Measurements from ENCODE around the gene KRTAP9-3. TPM values are rescaled to one million over a fixed set of nuclear protein-coding genes. Genes with fewer than 3 reads are reported as not detected.
"Not testable (repeated sequence)": the region's sequence is repeated elsewhere in the genome, so short reads cannot be mapped to it uniquely, and the experiment has no call there.

Gene KRTAP9-3
- total RNA-seq, 2 donors from 2014 or later: not detected

GRCh38 chr17:41230094-41230493, 2.2 kb upstream of the KRTAP9-3 start:
- Histone ChIP-seq H3K36me3 (replicated peaks in 1 of 2; ENCODE audit: insufficient read depth in 1 of 2, low read depth in 2 of 2) (no peaks in the 10 kb centered on the region), H3K4me3 (no peak overlapping the region), H3K9me3 (no peaks in the 10 kb centered on the region), H3K27me3 (no peaks in the 10 kb centered on the region), H3K4me1 (no peaks in the 10 kb centered on the region), H3K27ac (no peak overlapping the region)
- DNase-seq (no peak), ATAC-seq (no peak)
- TF ChIP-seq POLR2A (IDR thresholded peaks at IDR 0.05): no peak
- TF ChIP-seq CTCF (IDR thresholded peaks at IDR 0.05): no peak
- intact Hi-C loops (cut with DNase I): no loop called here

GRCh38 chr17:41231731-41232130, 518 bp upstream of the KRTAP9-3 start:
- no peaks in the 10 kb centered on the region for H3K36me3 ChIP-seq (replicated peaks in 1 of 2; ENCODE audit: insufficient read depth in 1 of 2, low read depth in 2 of 2)
- no peaks in the 10 kb centered on the region for H3K9me3 ChIP-seq
- no peaks in the 10 kb centered on the region for H3K4me1 ChIP-seq
- H3K27me3 ChIP-seq: no peaks in the 10 kb centered on the region
- intact Hi-C loops (cut with DNase I): no loop called here
- TF ChIP-seq CTCF (IDR thresholded peaks at IDR 0.05) (no peak), POLR2A (IDR thresholded peaks at IDR 0.05) (no peak)
- ATAC-seq (no peak), DNase-seq (no peak)
- 65 to 72% methylated on average over 6 of the region's 6 CpGs for WGBS, 2 donors
- no peak overlapping the region for H3K27ac ChIP-seq
- no peak overlapping the region for H3K4me3 ChIP-seq

GRCh38 chr17:41237116-41237515, 4.9 kb downstream of the KRTAP9-3 start:
- H3K9me3 ChIP-seq; DNase-seq; H3K27ac ChIP-seq; H3K27me3 ChIP-seq; H3K4me3 ChIP-seq; intact Hi-C loops (cut with DNase I); H3K4me1 ChIP-seq; ATAC-seq; H3K36me3 ChIP-seq (replicated peaks in 1 of 2; ENCODE audit: insufficient read depth in 1 of 2, low read depth in 2 of 2): not testable (repeated sequence)
- 52 to 70% methylated on average over 4 of the region's 4 CpGs for WGBS, 2 donors

- WGBS, 2 donors: 31 to 48% methylated on average over 2 to 3 of the region's 3 CpGs
- H3K9me3 ChIP-seq; H3K4me3 ChIP-seq; H3K27me3 ChIP-seq; ATAC-seq; DNase-seq; H3K36me3 ChIP-seq (replicated peaks in 1 of 2; ENCODE audit: insufficient read depth in 1 of 2, low read depth in 2 of 2); intact Hi-C loops (cut with DNase I); H3K4me1 ChIP-seq; H3K27ac ChIP-seq: not testable (repeated sequence)
Observed at GRCh38 chr17:41237949-41238437, 5.7 kb downstream of the KRTAP9-3 start, which contains the start of gene KRTAP9-8. KRTAP9-8 (plus strand) TSS chr17:41237999; CDS start chr17:41238052, 53 bp downstream.

- H3K27ac ChIP-seq; H3K4me1 ChIP-seq; H3K36me3 ChIP-seq (replicated peaks in 1 of 2; ENCODE audit: insufficient read depth in 1 of 2, low read depth in 2 of 2); H3K4me3 ChIP-seq; DNase-seq; H3K27me3 ChIP-seq; H3K9me3 ChIP-seq; ATAC-seq; intact Hi-C loops (cut with DNase I): not testable (repeated sequence)
- WGBS, 2 donors: 45 to 50% methylated on average over 2 of the region's 2 CpGs
Observed at GRCh38 chr17:41246995-41247787, 14.9 kb downstream of the KRTAP9-3 start.

GRCh38 chr17:41249637-41250240, 17.5 kb downstream of the KRTAP9-3 start, which contains the start of gene KRTAP9-4:
KRTAP9-4 (plus strand) TSS chr17:41249687; CDS start chr17:41249721, 34 bp downstream.
- intact Hi-C loops (cut with DNase I); DNase-seq: not testable (repeated sequence)

More at GRCh38 chr17:41249637-41250240, 17.5 kb downstream of the KRTAP9-3 start, which contains the start of gene KRTAP9-4:
- WGBS, 2 donors: 67 to 71% methylated on average over 1 to 2 of the region's 2 CpGs
- not testable (repeated sequence) for H3K27ac ChIP-seq; H3K4me1 ChIP-seq; H3K27me3 ChIP-seq; H3K36me3 ChIP-seq (replicated peaks in 1 of 2; ENCODE audit: insufficient read depth in 1 of 2, low read depth in 2 of 2); H3K9me3 ChIP-seq; H3K4me3 ChIP-seq; ATAC-seq
